HCT116 (cell line): ENCODE data around the gene MARS1. TPM values are rescaled to one million over a fixed set of nuclear protein-coding genes. Genes with fewer than 3 reads are reported as not detected.

ENCODE experiments used
- ATAC-seq: fragments of 200-7000 bp; cut with Tn5 transposase; 2 replicates; pipeline ENCODE4 v1.9.1; 2020; ENCODE audit warnings: mild to moderate bottlenecking, moderate library complexity
- BruUV-seq: library from RNA; stranded (reverse); fragments of 400-500 nt; replicated peaks from 2 replicates; lab custom pipeline; 2021; lab: Mats Ljungman, UMichigan
- CTCF ChIA-PET: fragments of 300-600 bp; sonication (Branson Sonifier 250); formaldehyde crosslinking; loops from one replicate; lab custom pipeline; 2021; ENCODE audit warnings: antibody characterized with exemption; lab: Charles Lee
- POLR2A ChIA-PET: fragments of 300-600, 350-600 bp; sonication (Branson Sonifier 250); formaldehyde crosslinking; loops from one replicate; lab custom pipeline; 2021; ENCODE audit warnings: antibody characterized with exemption; lab: Charles Lee
- RAD21 ChIA-PET, 2 experiments: fragments of 300-600 bp; sonication (Branson Sonifier 250); formaldehyde crosslinking; loops; one replicate each; lab custom pipeline; 2023; ENCODE audit warnings: low total read pairs in 2 of 2; ENCODE audit not compliant: uncharacterized antibody in 2 of 2, unreplicated experiment in 2 of 2, low non-redundant PET in 1 of 2; lab: Charles Lee
- DNase-seq: peaks from one replicate; pipeline ENCODE4 v3.0.0-alpha.2; 2010; ENCODE audit warnings: low read depth, low spot score
- H2AFZ ChIP-seq: fragments of 200-600 bp; shearing (Covaris generic), sonication (generic); 2 replicates; pipeline ENCODE4 v1.6.1; 2017; ENCODE audit warnings: low read depth, mixed run types, mixed read lengths, antibody characterized with exemption, low read length; ENCODE audit not compliant: poor library complexity, severe bottlenecking
- H3K27ac ChIP-seq: 2 replicates; pipeline ENCODE4 v1.5.1; 2012; ENCODE audit warnings: low read depth, low read length
- H3K27me3 ChIP-seq: fragments of 200-600 bp; sonication (generic); 2 replicates; pipeline ENCODE4 v1.6.1; 2016; ENCODE audit warnings: mixed run types, low read length, mixed read lengths; ENCODE audit not compliant: insufficient read depth
- H3K36me3 ChIP-seq, 2 experiments: fragments of 200-500 bp in 1 of 2; fragments of 200-600 bp in 1 of 2; sonication (Bioruptor generic) in 1 of 2; sonication (generic) in 1 of 2; 2 replicates each; pipeline versions ENCODE4 v1.5.1 to v1.6.1; 2014 to 2016; ENCODE audit warnings: low read length in 2 of 2, inconsistent platforms in 1 of 2, mixed read lengths in 1 of 2, mixed run types in 1 of 2; ENCODE audit not compliant: insufficient read depth in 2 of 2, control insufficient read depth in 1 of 2
- H3K4me1 ChIP-seq, 2 experiments: fragments of 200-600 bp in 1 of 2; sonication (generic) in 1 of 2; 2 replicates each; pipeline versions ENCODE4 v1.5.1 to v1.6.1; 2012 to 2017; ENCODE audit warnings: low read length in 2 of 2, inconsistent platforms in 1 of 2, mild to moderate bottlenecking in 1 of 2, mixed read lengths in 1 of 2, mixed run types in 1 of 2, moderate library complexity in 1 of 2; ENCODE audit not compliant: insufficient read depth in 2 of 2, control insufficient read depth in 1 of 2
- H3K4me2 ChIP-seq: fragments of 200-600 bp; sonication (generic); 2 replicates; pipeline ENCODE4 v1.6.1; 2017; ENCODE audit warnings: mixed run types, low read length, mixed read lengths
- H3K4me3 ChIP-seq, 2 experiments: fragments of 200-600 bp in 1 of 2; sonication (generic) in 1 of 2; replicated peaks in 1 of 2; 2 replicates each; pipeline ENCODE4 v1.5.1; 2011 to 2016; ENCODE audit warnings: low read length in 2 of 2, control low read depth in 1 of 2, low read depth in 1 of 2, mild to moderate bottlenecking in 1 of 2, mixed read lengths in 1 of 2, mixed run types in 1 of 2
- H3K79me2 ChIP-seq: fragments of 200-600 bp; sonication (generic); 2 replicates; pipeline ENCODE4 v1.6.1; 2017; ENCODE audit warnings: mild to moderate bottlenecking, mixed run types, low read length, moderate library complexity, mixed read lengths; ENCODE audit not compliant: insufficient read depth
- H3K9ac ChIP-seq: fragments of 200-600 bp; sonication (generic); 2 replicates; pipeline ENCODE4 v1.6.1; 2016; ENCODE audit warnings: low read length, mixed read lengths
- H3K9me2 ChIP-seq: fragments of 200-600 bp; sonication (generic), shearing (Covaris generic); 2 replicates; pipeline ENCODE4 v1.6.1; 2017; ENCODE audit warnings: mixed run types, mild to moderate bottlenecking, moderate library complexity; ENCODE audit not compliant: insufficient read depth
- H3K9me3 ChIP-seq, 2 experiments: fragments of 200-500 bp in 1 of 2; fragments of 200-600 bp in 1 of 2; sonication (Bioruptor generic) in 1 of 2; sonication (generic) in 1 of 2; 2 replicates each; pipeline ENCODE4 v1.6.1; 2014 to 2017; ENCODE audit warnings: low read length in 2 of 2, mixed read lengths in 2 of 2, inconsistent platforms in 1 of 2, low read depth in 1 of 2, mild to moderate bottlenecking in 1 of 2, mixed run types in 1 of 2, moderate library complexity in 1 of 2; ENCODE audit not compliant: control insufficient read depth in 1 of 2, insufficient read depth in 1 of 2
- H4K20me1 ChIP-seq: fragments of 200-600 bp; sonication (generic), shearing (Covaris generic); 2 replicates; pipeline ENCODE4 v1.6.1; 2017; ENCODE audit warnings: mixed run types, mild to moderate bottlenecking, moderate library complexity; ENCODE audit not compliant: insufficient read depth
- CBX3 ChIP-seq: IDR thresholded peaks from 2 replicates; pipeline ENCODE4 v1.6.1; 2012; ENCODE audit warnings: low read depth
- CEBPB ChIP-seq: IDR thresholded peaks from 2 replicates; pipeline ENCODE4 v1.6.1; 2012; ENCODE audit warnings: low read depth
- ELF1 ChIP-seq: IDR thresholded peaks from 2 replicates; pipeline ENCODE4 v1.6.1; 2012; ENCODE audit warnings: low read depth, borderline replicate concordance
- EZH2 ChIP-seq: fragments of 200-600 bp; sonication (generic); IDR thresholded peaks from 2 replicates; pipeline ENCODE4 v1.6.1; 2017; ENCODE audit warnings: antibody characterized with exemption, mixed run types
- EZH2phosphoT487 ChIP-seq: fragments of 200-600 bp; IDR thresholded peaks from 2 replicates; pipeline ENCODE4 v1.6.1; 2018; ENCODE audit warnings: antibody characterized with exemption, borderline replicate concordance
- JUND ChIP-seq: IDR thresholded peaks from 2 replicates; pipeline ENCODE4 v1.6.1; 2012
- POLR2AphosphoS5 ChIP-seq: IDR thresholded peaks from 2 replicates; pipeline ENCODE4 v1.6.1; 2011; ENCODE audit warnings: mild to moderate bottlenecking, low read depth, low read length, moderate library complexity
- RAD21 ChIP-seq: IDR thresholded peaks from 2 replicates; pipeline ENCODE4 v1.6.1; 2012; ENCODE audit warnings: low read depth, mild to moderate bottlenecking
- SIN3A ChIP-seq: IDR thresholded peaks from 2 replicates; pipeline ENCODE4 v1.6.1; 2012; ENCODE audit warnings: low read depth
- SP1 ChIP-seq: IDR thresholded peaks from 2 replicates; pipeline ENCODE4 v1.6.1; 2012; ENCODE audit warnings: low read depth
- SRF ChIP-seq: IDR thresholded peaks from 2 replicates; pipeline ENCODE4 v1.6.1; 2012; ENCODE audit warnings: low read depth
- TCF7L2 ChIP-seq: IDR thresholded peaks from 2 replicates; pipeline ENCODE4 v1.7.0; 2011; ENCODE audit warnings: borderline replicate concordance, inconsistent platforms; ENCODE audit not compliant: insufficient read depth, insufficient read length; ENCODE audit errors: extremely low read depth
- YY1 ChIP-seq: IDR thresholded peaks from 2 replicates; pipeline ENCODE4 v1.6.1; 2011; ENCODE audit warnings: low read length, low read depth, moderate library complexity, mild to moderate bottlenecking; ENCODE audit not compliant: insufficient replicate concordance; ENCODE audit errors: extremely low read depth
- ZBTB33 ChIP-seq: IDR thresholded peaks from 2 replicates; pipeline ENCODE4 v1.6.1; 2011; ENCODE audit warnings: mild to moderate bottlenecking, low read length, moderate library complexity; ENCODE audit not compliant: insufficient replicate concordance; ENCODE audit errors: extremely low read depth
- ZFX ChIP-seq: fragments of 450-650 bp; IDR thresholded peaks from 2 replicates; pipeline ENCODE4 v1.6.1; 2017
- ZNF274 ChIP-seq: fragments of 200-500 bp; sonication (Bioruptor generic); IDR thresholded peaks from 2 replicates; pipeline ENCODE4 v1.6.1; 2014; ENCODE audit warnings: mild to moderate bottlenecking, low read depth, low read length, inconsistent platforms
- intact Hi-C: fragments of 100-400 bp; cut with micrococcal nuclease; formaldehyde crosslinking; loops from 2 replicates; pipeline ENCODE4 v1.10.0; 2022
- total RNA-seq: library from RNA; stranded (reverse); gene quantifications from one replicate; pipeline ENCODE4 v1.2.1, GENCODE V29; 2021; ENCODE audit not compliant: unreplicated experiment

Gene MARS1
- total RNA-seq, 1 experiment from 2014 or later = 344 TPM

- intact Hi-C loops = no loop called here
- TF ChIP-seq ZBTB33 (no peak), TCF7L2 (no peak), ZNF274 (no peak)
- BruUV-seq = no TSS peak
- Histone ChIP-seq H2AFZ (no peak overlapping the region), H3K4me3 (no peak overlapping the region), H3K9ac (no peak overlapping the region), H3K9me2 (no peaks in the 10 kb centered on the region), H3K27ac (no peak overlapping the region), H3K9me3 (peaks cover 0 to 7% of the 10 kb centered on the region in 2 experiments; a peak in 1 of 4 replicates), H3K36me3 (no peaks in the 10 kb centered on the region), H3K4me1 (no peaks in the 10 kb centered on the region), H3K79me2 (no peaks in the 10 kb centered on the region), H3K4me2 (no peak overlapping the region), H3K27me3 (no peaks in the 10 kb centered on the region), H4K20me1 (no peaks in the 10 kb centered on the region)
- ChIA-PET RAD21 (no interaction called here), POLR2A (interaction anchor here (0.7 kb wide), 1 partner anchor 102 kb away, joined by 3 read pairs; no protein-coding TSS in a partner anchor), CTCF (no interaction called here)
- DNase-seq (no peak), ATAC-seq (no peak)
Measured at GRCh38 chr12:57446292-57446960, 41.4 kb upstream of the MARS1 start.

- H4K20me1 ChIP-seq = no peaks in the 10 kb centered on the region
- H3K4me3 ChIP-seq = no peak overlapping the region
- no peak overlapping the region for H3K4me2 ChIP-seq
- CTCF ChIA-PET = no interaction called here
- H3K27ac ChIP-seq = no peak overlapping the region
- no peaks in the 10 kb centered on the region for H3K79me2 ChIP-seq
- no peak overlapping the region for H2AFZ ChIP-seq
- DNase-seq (no peak), ATAC-seq (no peak)
- intact Hi-C loops = no loop called here
- POLR2A ChIA-PET = no interaction called here
- H3K9me3 ChIP-seq = no peaks in the 10 kb centered on the region
- no TSS peak for BruUV-seq
- H3K9me2 ChIP-seq = no peaks in the 10 kb centered on the region
- H3K27me3 ChIP-seq = no peaks in the 10 kb centered on the region
- peaks cover 0 to 9% of the 10 kb centered on the region in 2 experiments; a peak in 1 of 4 replicates for H3K4me1 ChIP-seq
- H3K36me3 ChIP-seq = no peaks in the 10 kb centered on the region
- no peak overlapping the region for H3K9ac ChIP-seq
- RAD21 ChIA-PET = no interaction called here
- TF ChIP-seq SRF (no peak), SIN3A (no peak), YY1 (no peak), EZH2 (no peak), RAD21 (no peak), SP1 (no peak), ZFX (no peak), ZBTB33 (no peak), CEBPB (no peak), POLR2AphosphoS5 (no peak), ELF1 (no peak), CBX3 (no peak), EZH2phosphoT487 (no peak), JUND (no peak)
Measured at GRCh38 chr12:57448669-57449068, 39.2 kb upstream of the MARS1 start.
